Uterus (tissue), 2 donors: ENCODE results near the gene CYP4B1.
A peak's percentile ranks its signal among the peaks of the same experiment; 100 is the strongest.

Source experiments
- POLR2A ChIP-seq, 2 donors: fragments of 450-650 bp; IDR thresholded peaks; one replicate each; pipeline ENCODE4 v1.6.1; 2016; ENCODE audit warnings: antibody characterized with exemption in 2 of 2, mild to moderate bottlenecking in 1 of 2, moderate library complexity in 1 of 2
- TF ChIP-seq, protein P1 (sequence below), 4 experiments: fragments of 200-600 bp in 2 of 4; fragments of 450-650 bp in 2 of 4; sonication (generic) in 2 of 4; IDR thresholded peaks; one replicate each; pipeline ENCODE4 v1.5.1; 2016 to 2019; ENCODE audit warnings: antibody characterized with exemption in 4 of 4, mild to moderate bottlenecking in 2 of 4, moderate library complexity in 1 of 4

DNA sequence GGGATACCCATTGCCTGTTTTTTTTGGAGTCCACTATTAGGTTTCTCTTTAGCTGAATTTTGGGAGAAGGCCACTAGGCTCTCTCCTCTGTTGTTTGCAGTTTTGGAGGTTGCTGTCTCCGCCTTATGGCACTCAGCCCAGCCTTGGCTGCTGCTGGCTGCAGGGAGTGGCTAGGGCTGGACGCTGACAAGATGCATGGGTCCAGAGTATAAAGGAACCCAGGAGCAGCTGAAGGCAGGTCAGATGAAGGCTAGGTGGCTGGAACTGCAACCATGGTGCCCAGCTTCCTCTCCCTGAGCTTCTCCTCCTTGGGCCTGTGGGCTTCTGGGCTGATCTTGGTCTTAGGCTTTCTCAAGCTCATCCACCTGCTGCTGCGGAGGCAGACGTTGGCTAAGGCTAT, at the start of gene CYP4B1:
- TF ChIP-seq POLR2A (IDR thresholded peaks at IDR 0.05): peak in 1 of 2 donors; percentile 14
- TF ChIP-seq, protein P1, sequence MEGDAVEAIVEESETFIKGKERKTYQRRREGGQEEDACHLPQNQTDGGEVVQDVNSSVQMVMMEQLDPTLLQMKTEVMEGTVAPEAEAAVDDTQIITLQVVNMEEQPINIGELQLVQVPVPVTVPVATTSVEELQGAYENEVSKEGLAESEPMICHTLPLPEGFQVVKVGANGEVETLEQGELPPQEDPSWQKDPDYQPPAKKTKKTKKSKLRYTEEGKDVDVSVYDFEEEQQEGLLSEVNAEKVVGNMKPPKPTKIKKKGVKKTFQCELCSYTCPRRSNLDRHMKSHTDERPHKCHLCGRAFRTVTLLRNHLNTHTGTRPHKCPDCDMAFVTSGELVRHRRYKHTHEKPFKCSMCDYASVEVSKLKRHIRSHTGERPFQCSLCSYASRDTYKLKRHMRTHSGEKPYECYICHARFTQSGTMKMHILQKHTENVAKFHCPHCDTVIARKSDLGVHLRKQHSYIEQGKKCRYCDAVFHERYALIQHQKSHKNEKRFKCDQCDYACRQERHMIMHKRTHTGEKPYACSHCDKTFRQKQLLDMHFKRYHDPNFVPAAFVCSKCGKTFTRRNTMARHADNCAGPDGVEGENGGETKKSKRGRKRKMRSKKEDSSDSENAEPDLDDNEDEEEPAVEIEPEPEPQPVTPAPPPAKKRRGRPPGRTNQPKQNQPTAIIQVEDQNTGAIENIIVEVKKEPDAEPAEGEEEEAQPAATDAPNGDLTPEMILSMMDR (IDR thresholded peaks at IDR 0.05): no peak
